NCI-H1694 (cell line): ENCODE results near the gene CELA2A.
"Not testable (repeated sequence)": the region's sequence is repeated elsewhere in the genome, so short reads cannot be mapped to it uniquely, and the experiment has no call there.

Source experiments
- DNase-seq: peaks from one replicate; lab custom pipeline; 2025; lab: John Stamatoyannopoulos, UW

The CELA2A gene

GRCh38 chr1:15501208-15502032 lies 44.9 kb downstream of the CELA2A start:
- peak; percentile 54 for DNase-seq

DNA sequence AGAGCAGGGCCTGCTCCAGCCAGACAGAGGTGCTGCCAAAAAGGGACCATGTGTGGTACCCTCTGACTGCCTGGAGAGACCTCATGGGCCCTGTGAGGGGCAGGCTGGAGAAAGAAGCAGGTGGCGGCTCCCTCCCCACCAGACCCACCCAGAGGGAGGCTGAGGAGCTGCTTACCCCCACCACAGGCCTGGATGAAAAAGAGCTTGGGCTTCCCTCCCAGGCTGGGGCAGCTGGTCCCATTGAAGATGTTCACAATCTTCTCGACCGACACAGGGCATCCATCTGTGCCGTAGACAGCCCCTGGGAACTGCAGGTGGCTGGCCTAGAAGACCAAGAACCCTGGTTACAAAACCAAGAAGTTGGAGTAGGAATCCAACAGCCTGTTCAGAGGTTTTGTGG lies 47.9 kb downstream of the CELA2A start:
- no peak for DNase-seq

DNA sequence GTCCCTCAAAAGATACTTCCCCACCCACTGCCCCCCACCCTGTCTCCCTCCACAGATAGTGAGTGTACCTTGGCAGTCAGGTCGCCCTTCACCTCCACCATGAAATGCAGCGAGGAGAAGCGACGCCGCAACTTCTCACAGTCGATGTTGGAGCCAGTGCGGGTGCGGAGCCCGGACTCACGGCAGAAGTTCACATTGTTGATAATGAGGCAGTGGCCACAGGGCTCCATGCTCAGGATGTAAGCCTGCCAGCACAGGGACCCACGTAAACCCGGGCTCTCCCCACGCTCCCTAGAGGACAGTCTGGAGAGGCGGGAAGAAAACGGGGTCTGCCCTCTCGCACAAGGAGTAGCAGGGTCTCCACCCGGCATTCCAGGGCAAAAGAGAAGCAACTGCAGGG lies 50.3 kb downstream of the CELA2A start:
- DNase-seq = no peak

GRCh38 chr1:15507278-15507677 lies 50.7 kb downstream of the CELA2A start:
- no peak for DNase-seq

GRCh38 chr1:15508700-15509487 lies 52.4 kb downstream of the CELA2A start:
- no peak for DNase-seq

GRCh38 chr1:15509586-15509985 lies 53.1 kb downstream of the CELA2A start:
- no peak for DNase-seq

GRCh38 chr1:15510611-15511405 lies 54.3 kb downstream of the CELA2A start:
- DNase-seq = no peak

GRCh38 chr1:15513192-15513591 lies 56.7 kb downstream of the CELA2A start:
- DNase-seq = no peak

DNA sequence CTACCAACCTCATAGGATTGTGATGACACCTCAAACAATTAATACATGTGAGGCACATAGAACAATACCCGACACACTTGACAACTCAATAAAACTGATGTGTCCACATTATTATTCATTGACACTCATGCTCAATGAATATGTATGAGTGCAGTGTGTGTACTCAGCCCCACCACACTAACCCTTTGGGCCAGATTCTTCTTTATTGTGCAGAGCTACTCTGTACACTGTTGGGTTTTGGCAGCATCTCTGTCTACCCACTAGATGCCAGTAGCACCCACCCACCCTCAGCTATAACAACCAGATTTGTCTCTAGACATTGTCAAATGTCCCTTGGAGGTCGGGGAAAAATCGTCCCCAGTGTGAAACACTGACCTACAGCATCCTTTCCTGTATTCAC lies 57.4 kb downstream of the CELA2A start:
- DNase-seq = no peak

DNA sequence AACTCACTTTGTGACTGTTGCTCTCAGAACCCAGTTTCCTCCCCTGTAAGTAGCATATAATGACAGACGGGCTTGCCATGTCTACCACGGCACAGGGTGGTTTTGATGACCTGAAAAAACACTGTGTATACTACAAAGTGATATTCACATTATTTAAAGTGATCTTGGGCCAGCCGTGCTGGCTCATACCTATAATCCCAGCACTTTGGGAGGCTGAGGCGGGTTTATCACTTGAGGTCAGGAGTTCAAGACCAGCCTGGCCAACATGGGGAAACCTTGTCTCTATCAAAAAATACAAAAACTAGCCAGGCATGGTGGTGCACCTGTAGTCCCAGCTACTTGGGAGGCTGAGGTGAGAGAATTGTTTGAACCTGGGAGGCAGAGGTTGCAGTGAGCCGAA lies 58.0 kb downstream of the CELA2A start:
- not testable (repeated sequence) for DNase-seq

DNA sequence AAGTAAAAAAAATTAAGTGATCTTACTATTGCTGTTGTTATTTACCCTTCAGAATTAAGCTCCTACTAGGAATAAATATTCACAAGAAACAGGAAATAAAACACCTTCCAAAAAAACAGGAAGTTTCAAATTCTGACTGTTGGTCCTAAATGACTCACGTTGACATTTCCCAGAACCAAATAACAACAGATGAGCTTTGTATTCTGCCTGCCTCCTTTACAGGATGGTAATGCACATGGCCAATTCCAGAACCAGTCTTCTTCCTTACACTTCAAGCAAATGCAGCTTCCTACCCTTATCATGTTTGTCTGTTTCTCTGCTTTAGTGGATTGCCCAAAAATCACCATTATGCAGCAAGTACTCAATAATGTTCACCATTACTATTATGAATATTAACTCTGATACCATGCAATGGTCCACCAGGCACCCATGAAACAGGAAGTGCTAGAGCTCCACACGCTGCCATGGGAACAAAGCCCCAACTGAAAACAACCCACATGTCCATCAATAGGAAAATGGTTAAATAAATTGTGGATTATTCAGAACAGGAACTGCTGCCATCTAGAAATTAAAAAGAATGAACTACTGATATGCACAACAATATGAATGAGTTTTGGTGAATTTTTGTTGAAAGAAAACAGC lies 58.6 kb downstream of the CELA2A start:
- DNase-seq = no peak

GRCh38 chr1:15519625-15520024 lies 63.1 kb downstream of the CELA2A start:
- no peak for DNase-seq

- DNase-seq = not testable (repeated sequence)
These were observed 64.8 kb downstream of the CELA2A start for GRCh38 chr1:15521206-15521906.
